ENCODE data around the gene DUS3L. TPM values are rescaled to one million over a fixed set of nuclear protein-coding genes. Genes with fewer than 3 reads are reported as not detected.
A peak's percentile ranks its signal among the peaks of the same experiment; 100 is the strongest.

Gene DUS3L
- total RNA-seq, 1 donor from 2014 or later = 18.4 TPM

GRCh38 chr19:5804516-5805461 lies 13.8 kb upstream of the DUS3L start, which contains the start of gene NRTN:
TSS of gene NRTN (plus strand) at chr19:5805067. CDS start at chr19:5824166, 19,099 bp downstream.
- Mint-ChIP-seq H3K4me3 (ENCODE audit: unreplicated experiment) (peak within 1 kb of the TSS; percentile 51), H3K4me1 (ENCODE audit: low read depth) (peaks cover 9% of the 10 kb centered on the region), H3K9me3 (ENCODE audit: low read depth) (no peaks in the 10 kb centered on the region), H3K36me3 (ENCODE audit: low read depth) (no peaks in the 10 kb centered on the region), H3K27me3 (ENCODE audit: low read depth) (peaks cover 9% of the 10 kb centered on the region), H3K27ac (ENCODE audit: unreplicated experiment) (no peak within 1 kb of the TSS)
- no peak for DNase-seq (ENCODE audit: low spot score)
- TF ChIP-seq, protein P1, sequence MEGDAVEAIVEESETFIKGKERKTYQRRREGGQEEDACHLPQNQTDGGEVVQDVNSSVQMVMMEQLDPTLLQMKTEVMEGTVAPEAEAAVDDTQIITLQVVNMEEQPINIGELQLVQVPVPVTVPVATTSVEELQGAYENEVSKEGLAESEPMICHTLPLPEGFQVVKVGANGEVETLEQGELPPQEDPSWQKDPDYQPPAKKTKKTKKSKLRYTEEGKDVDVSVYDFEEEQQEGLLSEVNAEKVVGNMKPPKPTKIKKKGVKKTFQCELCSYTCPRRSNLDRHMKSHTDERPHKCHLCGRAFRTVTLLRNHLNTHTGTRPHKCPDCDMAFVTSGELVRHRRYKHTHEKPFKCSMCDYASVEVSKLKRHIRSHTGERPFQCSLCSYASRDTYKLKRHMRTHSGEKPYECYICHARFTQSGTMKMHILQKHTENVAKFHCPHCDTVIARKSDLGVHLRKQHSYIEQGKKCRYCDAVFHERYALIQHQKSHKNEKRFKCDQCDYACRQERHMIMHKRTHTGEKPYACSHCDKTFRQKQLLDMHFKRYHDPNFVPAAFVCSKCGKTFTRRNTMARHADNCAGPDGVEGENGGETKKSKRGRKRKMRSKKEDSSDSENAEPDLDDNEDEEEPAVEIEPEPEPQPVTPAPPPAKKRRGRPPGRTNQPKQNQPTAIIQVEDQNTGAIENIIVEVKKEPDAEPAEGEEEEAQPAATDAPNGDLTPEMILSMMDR (IDR thresholded peaks at IDR 0.05) = no peak

GRCh38 chr19:5803752-5804515 lies 13.0 kb upstream of the DUS3L start:
- H3K4me1 Mint-ChIP-seq (ENCODE audit: low read depth) = peaks cover 9% of the 10 kb centered on the region
- no peak overlapping the region for H3K27ac Mint-ChIP-seq (ENCODE audit: unreplicated experiment)
- H3K9me3 Mint-ChIP-seq (ENCODE audit: low read depth) = no peaks in the 10 kb centered on the region
- H3K27me3 Mint-ChIP-seq (ENCODE audit: low read depth) = peaks cover 9% of the 10 kb centered on the region
- DNase-seq (ENCODE audit: low spot score) = peak; percentile 94
- no peaks in the 10 kb centered on the region for H3K36me3 Mint-ChIP-seq (ENCODE audit: low read depth)
- H3K4me3 Mint-ChIP-seq (ENCODE audit: unreplicated experiment) = peak overlapping the region; percentile 58
- TF ChIP-seq, protein P1 (IDR thresholded peaks at IDR 0.05) = peak; percentile 94

- no peaks in the 10 kb centered on the region for H3K9me3 Mint-ChIP-seq (ENCODE audit: low read depth)
- H3K27ac Mint-ChIP-seq (ENCODE audit: unreplicated experiment) = no peak overlapping the region
- DNase-seq (ENCODE audit: low spot score) = no peak
- peak overlapping the region; percentile 58 for H3K4me3 Mint-ChIP-seq (ENCODE audit: unreplicated experiment)
- no peaks in the 10 kb centered on the region for H3K36me3 Mint-ChIP-seq (ENCODE audit: low read depth)
- peaks cover 9% of the 10 kb centered on the region for H3K27me3 Mint-ChIP-seq (ENCODE audit: low read depth)
- H3K4me1 Mint-ChIP-seq (ENCODE audit: low read depth) = peaks cover 9% of the 10 kb centered on the region
- TF ChIP-seq, protein P1 (IDR thresholded peaks at IDR 0.05) = no peak
Measured at GRCh38 chr19:5803441-5803751, 12.4 kb upstream of the DUS3L start.

DNA sequence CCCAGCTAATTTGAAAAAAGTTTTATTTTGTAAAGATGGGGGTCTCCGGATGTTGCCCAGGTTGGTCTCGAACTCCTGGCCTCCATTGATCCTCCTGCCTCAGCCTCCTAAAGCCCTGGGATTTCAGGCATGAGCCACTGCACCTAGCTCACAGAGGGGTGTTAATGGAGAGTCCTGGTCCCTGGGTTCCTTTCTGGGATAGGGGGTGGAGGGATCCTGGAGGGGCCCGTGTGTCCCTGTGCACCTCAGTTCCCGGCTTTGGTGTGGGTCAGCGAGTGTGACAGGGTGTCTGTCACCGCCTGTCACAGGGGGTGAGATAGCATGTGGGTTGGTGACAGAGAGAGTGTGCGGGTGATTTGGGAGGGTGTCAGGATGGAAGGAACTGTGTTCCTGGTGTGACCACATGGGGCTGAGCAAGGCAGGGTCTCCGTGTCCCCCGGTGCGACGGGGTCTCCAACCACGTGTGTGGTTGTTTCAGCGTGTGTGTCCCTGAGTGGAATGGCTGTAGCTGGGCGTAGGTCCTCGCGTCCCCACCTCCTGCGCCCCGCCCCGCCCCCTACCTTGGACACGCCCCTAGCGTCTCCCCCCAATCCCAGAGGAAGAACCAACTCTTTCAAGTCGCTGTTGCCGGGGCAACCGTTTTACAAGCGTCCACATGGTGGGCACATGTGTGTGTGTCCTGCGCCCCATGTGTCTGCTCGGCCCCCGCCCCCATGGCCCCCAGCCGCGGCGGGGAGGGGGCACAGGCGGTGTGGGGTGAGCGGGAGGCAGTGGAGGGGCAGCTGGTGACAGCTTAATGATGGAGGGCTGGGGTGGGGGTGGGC lies 11.0 kb upstream of the DUS3L start:
- no peaks in the 10 kb centered on the region for H3K36me3 Mint-ChIP-seq (ENCODE audit: low read depth)
- no peaks in the 10 kb centered on the region for H3K9me3 Mint-ChIP-seq (ENCODE audit: low read depth)

More for the DNA sequence above, 11.0 kb upstream of the DUS3L start:
- Mint-ChIP-seq H3K4me1 (ENCODE audit: low read depth) (peaks cover 9% of the 10 kb centered on the region), H3K4me3 (ENCODE audit: unreplicated experiment) (no peak overlapping the region), H3K27me3 (ENCODE audit: low read depth) (peaks cover 9% of the 10 kb centered on the region), H3K27ac (ENCODE audit: unreplicated experiment) (no peak overlapping the region)
- TF ChIP-seq, protein P1 (IDR thresholded peaks at IDR 0.05) = no peak
- DNase-seq (ENCODE audit: low spot score) = no peak

Data from chondrocyte (in vitro differentiated cells).